Measurements from ENCODE around the gene TSR3.
"Not testable (repeated sequence)": the region's sequence is repeated elsewhere in the genome, so short reads cannot be mapped to it uniquely, and the experiment has no call there.

The TSR3 gene

GRCh38 chr16:1330260-1330914, 21.3 kb downstream of the TSR3 start:
- Mint-ChIP-seq H3K4me1 (ENCODE audit: low read depth) (peaks cover 14% of the 10 kb centered on the region), H3K4me3 (no peak overlapping the region), H3K36me3 (ENCODE audit: low read depth) (peaks cover 4% of the 10 kb centered on the region), H3K27ac (no peak overlapping the region), H3K27me3 (peaks cover 22% of the 10 kb centered on the region), H3K9me3 (no peaks in the 10 kb centered on the region)

GRCh38 chr16:1328961-1329360, 22.7 kb downstream of the TSR3 start:
- H3K36me3 Mint-ChIP-seq (ENCODE audit: low read depth); H3K4me3 Mint-ChIP-seq; H3K27ac Mint-ChIP-seq; H3K9me3 Mint-ChIP-seq: not testable (repeated sequence)
- peaks cover 14% of the 10 kb centered on the region for H3K4me1 Mint-ChIP-seq (ENCODE audit: low read depth)
- peaks cover 13% of the 10 kb centered on the region for H3K27me3 Mint-ChIP-seq

- Mint-ChIP-seq H3K4me1 (ENCODE audit: low read depth) (peaks cover 14% of the 10 kb centered on the region), H3K36me3 (ENCODE audit: low read depth) (peaks cover 12% of the 10 kb centered on the region), H3K27me3 (peaks cover 13% of the 10 kb centered on the region)
- H3K27ac Mint-ChIP-seq, H3K4me3 Mint-ChIP-seq, H3K9me3 Mint-ChIP-seq: not testable (repeated sequence)
These were observed 23.5 kb downstream of the TSR3 start for GRCh38 chr16:1328136-1328535.

GRCh38 chr16:1327619-1327947, 24.1 kb downstream of the TSR3 start:
- H3K9me3 Mint-ChIP-seq: no peaks in the 10 kb centered on the region
- peaks cover 12% of the 10 kb centered on the region for H3K4me1 Mint-ChIP-seq (ENCODE audit: low read depth)
- H3K4me3 Mint-ChIP-seq: no peak overlapping the region
- H3K27ac Mint-ChIP-seq: no peak overlapping the region
- H3K36me3 Mint-ChIP-seq (ENCODE audit: low read depth): peaks cover 12% of the 10 kb centered on the region
- H3K27me3 Mint-ChIP-seq: peaks cover 11% of the 10 kb centered on the region

- Mint-ChIP-seq H3K4me3 (no peak overlapping the region), H3K9me3 (no peaks in the 10 kb centered on the region), H3K27me3 (peaks cover 6% of the 10 kb centered on the region), H3K27ac (no peak overlapping the region), H3K36me3 (ENCODE audit: low read depth) (peaks cover 12% of the 10 kb centered on the region), H3K4me1 (ENCODE audit: low read depth) (peaks cover 7% of the 10 kb centered on the region)
These were observed 24.6 kb downstream of the TSR3 start for GRCh38 chr16:1326946-1327618.

- Mint-ChIP-seq H3K27ac (no peak overlapping the region), H3K9me3 (no peaks in the 10 kb centered on the region), H3K4me3 (no peak overlapping the region), H3K36me3 (ENCODE audit: low read depth) (peaks cover 12% of the 10 kb centered on the region), H3K4me1 (ENCODE audit: low read depth) (peaks cover 3% of the 10 kb centered on the region), H3K27me3 (peaks cover 2% of the 10 kb centered on the region)
These were observed 25.3 kb downstream of the TSR3 start for GRCh38 chr16:1326391-1326790.

GRCh38 chr16:1325673-1326371, 25.9 kb downstream of the TSR3 start:
- no peak overlapping the region for H3K27ac Mint-ChIP-seq
- H3K9me3 Mint-ChIP-seq: no peaks in the 10 kb centered on the region

GRCh38 chr16:1325261-1325660, 26.4 kb downstream of the TSR3 start:
- Mint-ChIP-seq H3K9me3 (no peaks in the 10 kb centered on the region), H3K4me1 (ENCODE audit: low read depth) (no peaks in the 10 kb centered on the region), H3K36me3 (ENCODE audit: low read depth) (peaks cover 15% of the 10 kb centered on the region), H3K27ac (no peak overlapping the region), H3K27me3 (no peaks in the 10 kb centered on the region), H3K4me3 (no peak overlapping the region)

More at GRCh38 chr16:1325673-1326371, 25.9 kb downstream of the TSR3 start:
- H3K27me3 Mint-ChIP-seq: no peaks in the 10 kb centered on the region
- no peak overlapping the region for H3K4me3 Mint-ChIP-seq
- peaks cover 12% of the 10 kb centered on the region for H3K36me3 Mint-ChIP-seq (ENCODE audit: low read depth)
- H3K4me1 Mint-ChIP-seq (ENCODE audit: low read depth): no peaks in the 10 kb centered on the region

GRCh38 chr16:1324286-1324826, 27.3 kb downstream of the TSR3 start:
- H3K36me3 Mint-ChIP-seq (ENCODE audit: low read depth): peaks cover 24% of the 10 kb centered on the region
- no peaks in the 10 kb centered on the region for H3K9me3 Mint-ChIP-seq
- no peak overlapping the region for H3K4me3 Mint-ChIP-seq
- H3K27ac Mint-ChIP-seq: no peak overlapping the region
- no peaks in the 10 kb centered on the region for H3K27me3 Mint-ChIP-seq
- no peaks in the 10 kb centered on the region for H3K4me1 Mint-ChIP-seq (ENCODE audit: low read depth)

GRCh38 chr16:1323296-1324239, 28.1 kb downstream of the TSR3 start:
- no peaks in the 10 kb centered on the region for H3K4me1 Mint-ChIP-seq (ENCODE audit: low read depth)
- H3K4me3 Mint-ChIP-seq: no peak overlapping the region
- no peaks in the 10 kb centered on the region for H3K9me3 Mint-ChIP-seq
- no peaks in the 10 kb centered on the region for H3K27me3 Mint-ChIP-seq
- peaks cover 32% of the 10 kb centered on the region for H3K36me3 Mint-ChIP-seq (ENCODE audit: low read depth)
- no peak overlapping the region for H3K27ac Mint-ChIP-seq

- H3K27ac Mint-ChIP-seq: no peak overlapping the region
- no peaks in the 10 kb centered on the region for H3K4me1 Mint-ChIP-seq (ENCODE audit: low read depth)
- peaks cover 44% of the 10 kb centered on the region for H3K36me3 Mint-ChIP-seq (ENCODE audit: low read depth)
- H3K27me3 Mint-ChIP-seq: no peaks in the 10 kb centered on the region
- no peaks in the 10 kb centered on the region for H3K9me3 Mint-ChIP-seq
- H3K4me3 Mint-ChIP-seq: no peak overlapping the region
These were observed 29.3 kb downstream of the TSR3 start for GRCh38 chr16:1322407-1322806.

GRCh38 chr16:1320658-1321240, 30.9 kb downstream of the TSR3 start:
- H3K4me3 Mint-ChIP-seq: no peak overlapping the region
- H3K4me1 Mint-ChIP-seq (ENCODE audit: low read depth): no peaks in the 10 kb centered on the region
- no peaks in the 10 kb centered on the region for H3K9me3 Mint-ChIP-seq
- H3K36me3 Mint-ChIP-seq (ENCODE audit: low read depth): peaks cover 55% of the 10 kb centered on the region
- no peaks in the 10 kb centered on the region for H3K27me3 Mint-ChIP-seq
- no peak overlapping the region for H3K27ac Mint-ChIP-seq

- Mint-ChIP-seq H3K4me1 (ENCODE audit: low read depth) (no peaks in the 10 kb centered on the region), H3K4me3 (no peak overlapping the region), H3K27ac (no peak overlapping the region), H3K9me3 (no peaks in the 10 kb centered on the region), H3K36me3 (ENCODE audit: low read depth) (peaks cover 59% of the 10 kb centered on the region), H3K27me3 (no peaks in the 10 kb centered on the region)
These were observed 31.6 kb downstream of the TSR3 start for GRCh38 chr16:1320097-1320496.

GRCh38 chr16:1319041-1319440, 32.6 kb downstream of the TSR3 start:
- no peaks in the 10 kb centered on the region for H3K4me1 Mint-ChIP-seq (ENCODE audit: low read depth)
- no peaks in the 10 kb centered on the region for H3K27me3 Mint-ChIP-seq
- H3K9me3 Mint-ChIP-seq: no peaks in the 10 kb centered on the region
- peaks cover 61% of the 10 kb centered on the region for H3K36me3 Mint-ChIP-seq (ENCODE audit: low read depth)
- H3K4me3 Mint-ChIP-seq: no peak overlapping the region
- H3K27ac Mint-ChIP-seq: no peak overlapping the region
